Peyer's patch (tissue), 4 donors: ENCODE results near the gene KCNG4. TPM values are rescaled to one million over a fixed set of nuclear protein-coding genes. Genes with fewer than 3 reads are reported as not detected.

Experiments used
- DNase-seq, 3 donors: peaks; one replicate each; pipeline ENCODE4 v3.0.0-alpha.2; 2017 to 2019
- H3K27ac ChIP-seq, 4 donors: fragments of 200-600 bp; sonication (generic); one replicate each; pipeline ENCODE4 v1.5.1; 2016 to 2019
- H3K27me3 ChIP-seq, 2 donors: fragments of 200-600 bp; sonication (generic); one replicate each; pipeline ENCODE4 v1.5.1; 2019
- H3K36me3 ChIP-seq, 3 donors: fragments of 200-600 bp; sonication (generic); one replicate each; pipeline ENCODE4 v1.5.1; 2016 to 2019
- H3K4me1 ChIP-seq, 4 donors: fragments of 200-600 bp; sonication (generic); one replicate each; pipeline ENCODE4 v1.5.1; 2016 to 2019
- H3K4me3 ChIP-seq, 4 donors: fragments of 200-600 bp; sonication (generic); 1 replicate in 3 of 4; 2 replicates in 1 of 4; pipeline ENCODE4 v1.5.1; 2016 to 2019; ENCODE audit warnings: mild to moderate bottlenecking in 1 of 4
- H3K9me3 ChIP-seq, 4 donors: fragments of 200-600 bp; sonication (generic); one replicate each; pipeline ENCODE4 v1.5.1; 2016 to 2019; ENCODE audit warnings: mild to moderate bottlenecking in 1 of 4
- CTCF ChIP-seq, 6 experiments: fragments of 450-650 bp in 4 of 6; fragments of 200-600 bp in 2 of 6; sonication (generic) in 1 of 6; IDR thresholded peaks; one replicate each; pipeline ENCODE4 v1.5.1; 2017 to 2019; ENCODE audit warnings: antibody characterized with exemption in 6 of 6, mild to moderate bottlenecking in 3 of 6, moderate library complexity in 1 of 6
- POLR2A ChIP-seq, 2 donors: fragments of 450-650 bp; IDR thresholded peaks; one replicate each; pipeline ENCODE4 v1.5.1; 2017; ENCODE audit warnings: antibody characterized with exemption in 2 of 2, mild to moderate bottlenecking in 2 of 2, moderate library complexity in 2 of 2
- total RNA-seq, 4 donors: library from RNA; depleted of rRNA; stranded (reverse); fragments of >200 nt; gene quantifications; one replicate each; pipeline ENCODE4 v1.1.0, GENCODE V29; 2016

The KCNG4 gene
- total RNA-seq, 4 donors from 2014 or later: not detected

- TF ChIP-seq POLR2A (IDR thresholded peaks at IDR 0.05) (no peak), CTCF (IDR thresholded peaks at IDR 0.05) (no peak)
- DNase-seq: no peak
- Histone ChIP-seq H3K27me3 (no peaks in the 10 kb centered on the region), H3K27ac (no peak overlapping the region), H3K4me3 (no peak overlapping the region), H3K4me1 (no peaks in the 10 kb centered on the region), H3K36me3 (no peaks in the 10 kb centered on the region), H3K9me3 (no peaks in the 10 kb centered on the region)
Measured at GRCh38 chr16:84270531-84270930, 30.7 kb upstream of the KCNG4 start.

GRCh38 chr16:84270071-84270470, 30.3 kb upstream of the KCNG4 start:
- Histone ChIP-seq H3K27ac (no peak overlapping the region), H3K9me3 (no peaks in the 10 kb centered on the region), H3K4me1 (no peaks in the 10 kb centered on the region), H3K4me3 (no peak overlapping the region), H3K36me3 (no peaks in the 10 kb centered on the region), H3K27me3 (no peaks in the 10 kb centered on the region)
- no peak for DNase-seq
- TF ChIP-seq CTCF (IDR thresholded peaks at IDR 0.05) (no peak), POLR2A (IDR thresholded peaks at IDR 0.05) (no peak)

- Histone ChIP-seq H3K9me3 (no peaks in the 10 kb centered on the region), H3K36me3 (no peaks in the 10 kb centered on the region), H3K27ac (no peak overlapping the region)
Measured at GRCh38 chr16:84268291-84269040, 28.7 kb upstream of the KCNG4 start.

GRCh38 chr16:84267380-84267779, 27.6 kb upstream of the KCNG4 start:
- no peak for TF ChIP-seq CTCF (IDR thresholded peaks at IDR 0.05)
- no peak overlapping the region for H3K27ac ChIP-seq

More at GRCh38 chr16:84268291-84269040, 28.7 kb upstream of the KCNG4 start:
- DNase-seq: no peak
- Histone ChIP-seq H3K27me3 (no peaks in the 10 kb centered on the region), H3K4me3 (no peak overlapping the region), H3K4me1 (no peaks in the 10 kb centered on the region)
- TF ChIP-seq CTCF (IDR thresholded peaks at IDR 0.05): no peak
- no peak for TF ChIP-seq POLR2A (IDR thresholded peaks at IDR 0.05)

GRCh38 chr16:84266451-84266850, 26.6 kb upstream of the KCNG4 start:
- H3K27me3 ChIP-seq: no peaks in the 10 kb centered on the region
- TF ChIP-seq POLR2A (IDR thresholded peaks at IDR 0.05) (no peak), CTCF (IDR thresholded peaks at IDR 0.05) (no peak)
- no peaks in the 10 kb centered on the region for H3K36me3 ChIP-seq
- H3K27ac ChIP-seq: no peak overlapping the region
- no peaks in the 10 kb centered on the region for H3K4me1 ChIP-seq
- no peak overlapping the region for H3K4me3 ChIP-seq
- DNase-seq: peak in 1 of 3 donors; percentile 52
- no peaks in the 10 kb centered on the region for H3K9me3 ChIP-seq

More at GRCh38 chr16:84267380-84267779, 27.6 kb upstream of the KCNG4 start:
- Histone ChIP-seq H3K4me3 (no peak overlapping the region), H3K36me3 (no peaks in the 10 kb centered on the region), H3K27me3 (no peaks in the 10 kb centered on the region), H3K9me3 (no peaks in the 10 kb centered on the region), H3K4me1 (no peaks in the 10 kb centered on the region)
- no peak for DNase-seq
